ENCODE data around the gene PPP2R2C.

The PPP2R2C gene

DNA sequence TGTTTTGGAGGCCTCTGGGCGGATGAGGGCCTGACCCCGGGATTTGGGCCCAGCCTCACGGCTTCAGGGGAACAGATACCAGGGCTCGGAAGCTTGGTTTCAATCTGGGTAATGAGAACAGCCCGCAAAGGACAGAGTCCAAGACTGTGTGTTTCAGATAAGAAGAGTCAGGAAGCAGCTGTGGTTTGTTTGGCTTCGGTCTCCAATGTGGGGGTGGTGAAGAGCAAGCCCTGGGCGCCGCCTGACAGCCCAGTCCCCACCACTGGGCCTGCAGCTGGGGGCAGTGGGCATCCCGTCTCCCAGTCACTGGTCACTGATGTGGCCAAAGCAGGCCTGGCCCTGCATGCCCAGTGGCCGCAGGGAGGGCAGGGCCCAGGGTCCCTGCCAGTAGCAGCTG lies 193.6 kb downstream of the PPP2R2C start:
- DNase-seq = no peak

- no peak for DNase-seq
Measured at GRCh38 chr4:6277935-6278800, 194.2 kb downstream of the PPP2R2C start.

DNA sequence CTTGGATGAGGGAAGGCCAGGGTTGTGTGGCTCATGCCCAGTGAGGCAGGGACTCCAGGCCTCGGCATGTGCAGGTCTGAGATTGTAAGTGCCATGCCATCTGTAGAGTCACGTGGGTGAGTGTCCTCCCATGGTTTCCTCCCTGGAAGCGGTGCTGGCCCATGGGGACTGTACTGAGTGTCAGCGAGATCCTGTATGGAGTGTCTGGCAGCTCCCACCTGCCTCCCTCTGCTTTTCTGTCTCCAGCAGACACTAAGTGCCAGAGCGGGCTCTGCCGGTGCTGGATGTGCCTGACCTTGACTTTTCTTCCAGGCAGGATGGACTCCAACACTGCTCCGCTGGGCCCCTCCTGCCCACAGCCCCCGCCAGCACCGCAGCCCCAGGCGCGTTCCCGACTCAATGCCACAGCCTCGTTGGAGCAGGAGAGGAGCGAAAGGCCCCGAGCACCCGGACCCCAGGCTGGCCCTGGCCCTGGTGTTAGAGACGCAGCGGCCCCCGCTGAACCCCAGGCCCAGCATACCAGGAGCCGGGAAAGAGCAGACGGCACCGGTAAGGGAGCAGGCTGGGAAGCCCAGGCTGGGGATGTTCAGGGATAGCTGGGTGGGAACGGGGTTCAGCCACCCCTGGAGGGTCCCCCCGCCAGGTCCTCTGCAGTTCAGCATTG lies 195.1 kb downstream of the PPP2R2C start:
- peak; percentile 7 for DNase-seq

- no peak for DNase-seq
Measured at GRCh38 chr4:6275898-6276806, 196.3 kb downstream of the PPP2R2C start.

GRCh38 chr4:6275351-6275750 lies 197.1 kb downstream of the PPP2R2C start:
- DNase-seq = no peak

- no peak for DNase-seq
Measured at GRCh38 chr4:6273661-6273990, 198.8 kb downstream of the PPP2R2C start.

DNA sequence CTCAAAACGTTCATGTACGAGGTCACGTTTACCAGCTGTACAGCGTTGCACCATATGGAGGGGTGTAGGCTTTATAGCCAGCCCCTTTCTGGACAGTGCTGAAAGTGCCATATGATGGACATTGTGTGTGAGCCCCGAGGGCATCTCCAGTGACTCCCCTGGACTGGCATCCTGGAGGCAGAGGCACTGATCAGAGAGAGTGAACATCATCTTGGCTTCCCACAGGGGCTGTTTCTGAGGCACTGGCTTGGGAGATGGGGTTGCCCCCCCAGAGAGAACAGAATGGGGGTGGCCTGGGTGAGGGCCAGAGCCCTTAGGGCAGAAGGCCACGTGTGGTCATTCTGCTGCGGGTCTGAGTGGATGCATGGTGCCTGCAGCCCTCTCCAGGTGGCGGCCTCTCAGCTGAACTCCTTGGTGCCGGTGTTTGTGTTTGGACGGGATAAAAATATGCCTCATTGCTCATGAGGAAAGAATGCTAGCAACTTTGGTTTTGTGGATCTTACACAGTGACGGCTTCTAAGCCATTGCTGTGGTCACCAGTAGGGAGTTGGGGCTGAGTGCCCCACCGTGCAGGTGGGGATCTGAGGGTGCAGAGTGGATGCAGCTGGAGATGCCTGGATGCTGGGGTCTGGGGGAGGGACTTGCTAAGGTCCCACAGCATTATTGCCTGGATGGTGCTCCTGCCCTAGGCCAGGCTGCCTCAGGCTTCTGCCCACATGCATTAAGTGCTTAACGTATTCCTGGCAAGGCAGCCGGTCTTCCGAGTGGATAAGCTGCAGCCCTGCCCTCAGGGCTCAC lies 199.4 kb downstream of the PPP2R2C start:
- DNase-seq = no peak

- DNase-seq = no peak
Measured at GRCh38 chr4:6271701-6272465, 200.5 kb downstream of the PPP2R2C start.

- no peak for DNase-seq
Measured at GRCh38 chr4:6271206-6271605, 201.2 kb downstream of the PPP2R2C start.

GRCh38 chr4:6270636-6271121 lies 201.7 kb downstream of the PPP2R2C start:
- no peak for DNase-seq
